HG03025 (cell line): ENCODE data around the gene SPACA4.

Experiments
- ATAC-seq: cut with Tn5 transposase; IDR thresholded peaks from one replicate; pipeline ENCODE4 v1.9.1; 2021; ENCODE audit warnings: mild to moderate bottlenecking, moderate library complexity; ENCODE audit not compliant: unreplicated experiment, low FRiP score

The SPACA4 gene

GRCh38 chr19:48596237-48596636, 10.3 kb upstream of the SPACA4 start:
- ATAC-seq: no peak

GRCh38 chr19:48596679-48597465, 9.7 kb upstream of the SPACA4 start:
- no peak for ATAC-seq

- ATAC-seq: no peak
Observed at GRCh38 chr19:48598996-48599700, 7.4 kb upstream of the SPACA4 start.

- no peak for ATAC-seq
Observed at GRCh38 chr19:48600679-48601417, 5.7 kb upstream of the SPACA4 start.

- ATAC-seq: no peak
Observed at GRCh38 chr19:48603001-48603400, 3.5 kb upstream of the SPACA4 start.

GRCh38 chr19:48603449-48603848, 3.1 kb upstream of the SPACA4 start:
- no peak for ATAC-seq

GRCh38 chr19:48603850-48604249, 2.7 kb upstream of the SPACA4 start:
- ATAC-seq: no peak

GRCh38 chr19:48607359-48607755, 815 bp downstream of the SPACA4 start:
- no peak for ATAC-seq

- ATAC-seq: no peak
Observed at GRCh38 chr19:48608798-48609263, 2.3 kb downstream of the SPACA4 start.

GRCh38 chr19:48609571-48610108, 3.1 kb downstream of the SPACA4 start:
- ATAC-seq: no peak

- no peak for ATAC-seq
Observed at GRCh38 chr19:48611872-48612271, 5.3 kb downstream of the SPACA4 start.

- no peak for ATAC-seq
Observed at GRCh38 chr19:48613024-48613851, 6.7 kb downstream of the SPACA4 start.

GRCh38 chr19:48613852-48614435, 7.4 kb downstream of the SPACA4 start:
- no peak for ATAC-seq

GRCh38 chr19:48614436-48615230, 8.1 kb downstream of the SPACA4 start, which contains the start of gene FAM83E:
Gene FAM83E (minus strand): TSS chr19:48615076. CDS start chr19:48613372, 1,704 bp downstream.
- no peak for ATAC-seq

GRCh38 chr19:48615231-48616040, 8.9 kb downstream of the SPACA4 start:
- no peak for ATAC-seq

GRCh38 chr19:48616041-48616436, 9.5 kb downstream of the SPACA4 start:
- ATAC-seq: no peak

GRCh38 chr19:48616491-48617056, 10.0 kb downstream of the SPACA4 start:
- no peak for ATAC-seq
